GM18868 (cell line): ENCODE data around the gene TUSC7.

Experiments used
- ATAC-seq: cut with Tn5 transposase; IDR thresholded peaks from one replicate; pipeline ENCODE4 v1.9.1; 2021; ENCODE audit warnings: mild to moderate bottlenecking, moderate library complexity; ENCODE audit not compliant: unreplicated experiment

The TUSC7 gene

GRCh38 chr3:116709479-116709878 lies at the start of gene TUSC7:
Gene TUSC7, plus strand, starts transcription at chr3:116709779.
- ATAC-seq, result no peak

GRCh38 chr3:116661196-116661595 lies 48.4 kb upstream of the TUSC7 start:
- ATAC-seq, result no peak

GRCh38 chr3:116663161-116664110 lies 46.1 kb upstream of the TUSC7 start:
- ATAC-seq, result no peak

- ATAC-seq, result no peak
Measured at GRCh38 chr3:116667324-116667723, 42.3 kb upstream of the TUSC7 start.

GRCh38 chr3:116667791-116668190 lies 41.8 kb upstream of the TUSC7 start:
- no peak for ATAC-seq

- no peak for ATAC-seq
Measured at GRCh38 chr3:116669576-116669975, 40.0 kb upstream of the TUSC7 start.

GRCh38 chr3:116671151-116671550 lies 38.4 kb upstream of the TUSC7 start:
- no peak for ATAC-seq

- ATAC-seq, result no peak
Measured at GRCh38 chr3:116678853-116679252, 30.7 kb upstream of the TUSC7 start.

GRCh38 chr3:116691041-116691440 lies 18.5 kb upstream of the TUSC7 start:
- ATAC-seq, result no peak

GRCh38 chr3:116701070-116701469 lies 8.5 kb upstream of the TUSC7 start:
- no peak for ATAC-seq

GRCh38 chr3:116702334-116702733 lies 7.2 kb upstream of the TUSC7 start:
- no peak for ATAC-seq

- no peak for ATAC-seq
Measured at GRCh38 chr3:116707531-116707930, 2.0 kb upstream of the TUSC7 start.

- ATAC-seq, result no peak
Measured at GRCh38 chr3:116716490-116716889, 6.9 kb downstream of the TUSC7 start.

- no peak for ATAC-seq
Measured at GRCh38 chr3:116717566-116717965, 8.0 kb downstream of the TUSC7 start.

GRCh38 chr3:116728454-116728853 lies 18.9 kb downstream of the TUSC7 start:
- ATAC-seq, result no peak

GRCh38 chr3:116734243-116734642 lies 24.7 kb downstream of the TUSC7 start:
- ATAC-seq, result no peak

GRCh38 chr3:116739678-116740077 lies 30.1 kb downstream of the TUSC7 start:
- no peak for ATAC-seq

- no peak for ATAC-seq
Measured at GRCh38 chr3:116740293-116740692, 30.7 kb downstream of the TUSC7 start.

- ATAC-seq, result no peak
Measured at GRCh38 chr3:116741467-116741866, 31.9 kb downstream of the TUSC7 start.

GRCh38 chr3:116743062-116743461 lies 33.5 kb downstream of the TUSC7 start:
- ATAC-seq, result no peak

GRCh38 chr3:116749388-116749787 lies 39.8 kb downstream of the TUSC7 start:
- no peak for ATAC-seq

- ATAC-seq, result no peak
Measured at GRCh38 chr3:116757315-116757714, 47.7 kb downstream of the TUSC7 start.

- ATAC-seq, result no peak
Measured at GRCh38 chr3:116759316-116759715, 49.7 kb downstream of the TUSC7 start.
